Mesendoderm (in vitro differentiated cells): ENCODE measurements around the gene KCNJ2.

Source experiments
- DNase-seq: peaks from one replicate; pipeline ENCODE4 v3.0.0; 2013
- H2AK5ac ChIP-seq: 2 replicates; pipeline ENCODE4 v1.6.1; 2013; ENCODE audit warnings: low read length, inconsistent platforms
- H2BK120ac ChIP-seq: 2 replicates; pipeline ENCODE4 v1.6.1; 2013; ENCODE audit warnings: low read depth, mild to moderate bottlenecking, low read length, moderate library complexity, mixed read lengths
- H2BK15ac ChIP-seq: replicated peaks from 2 replicates; pipeline ENCODE4 v1.6.1; 2013; ENCODE audit warnings: low read depth, mild to moderate bottlenecking, moderate library complexity
- H2BK5ac ChIP-seq: 2 replicates; pipeline ENCODE4 v1.6.1; 2013; ENCODE audit warnings: low read length, inconsistent platforms
- H3K18ac ChIP-seq: 2 replicates; pipeline ENCODE4 v1.6.1; 2013; ENCODE audit warnings: mild to moderate bottlenecking, low read length, mixed read lengths
- H3K23ac ChIP-seq: one replicate; pipeline ENCODE4 v1.6.1; 2013; ENCODE audit warnings: low read length
- H3K27ac ChIP-seq: 2 replicates; pipeline ENCODE4 v1.5.1; 2013; ENCODE audit warnings: low read depth, mild to moderate bottlenecking, inconsistent platforms, low read length, moderate library complexity
- H3K27me3 ChIP-seq: 2 replicates; pipeline ENCODE4 v1.6.1; 2013; ENCODE audit warnings: low read length, control low read depth, mild to moderate bottlenecking, inconsistent platforms; ENCODE audit not compliant: insufficient read depth, poor library complexity
- H3K36me3 ChIP-seq: 2 replicates; pipeline ENCODE4 v1.6.1; 2013; ENCODE audit warnings: low read length, inconsistent platforms; ENCODE audit not compliant: control insufficient read depth, insufficient read depth
- H3K4ac ChIP-seq: one replicate; pipeline ENCODE4 v1.6.1; 2013; ENCODE audit warnings: low read depth, mild to moderate bottlenecking, low read length, moderate library complexity
- H3K4me1 ChIP-seq: 2 replicates; pipeline ENCODE4 v1.6.1; 2013; ENCODE audit warnings: low read depth, low read length, inconsistent platforms; ENCODE audit not compliant: control insufficient read depth
- H3K4me2 ChIP-seq: 2 replicates; pipeline ENCODE4 v1.6.1; 2013; ENCODE audit warnings: low read length
- H3K4me3 ChIP-seq: 2 replicates; pipeline ENCODE4 v1.5.1; 2013; ENCODE audit warnings: mild to moderate bottlenecking, low read length
- H3K56ac ChIP-seq: one replicate; pipeline ENCODE4 v1.6.1; 2013; ENCODE audit warnings: low read length
- H3K79me1 ChIP-seq: 2 replicates; pipeline ENCODE4 v1.6.1; 2013; ENCODE audit warnings: low read length, inconsistent platforms
- H3K79me2 ChIP-seq: 2 replicates; pipeline ENCODE4 v1.6.1; 2013; ENCODE audit warnings: mild to moderate bottlenecking, low read length; ENCODE audit not compliant: control insufficient read depth, insufficient read depth
- H3K9ac ChIP-seq: 2 replicates; pipeline ENCODE4 v1.6.1; 2013; ENCODE audit warnings: low read length, inconsistent platforms
- H4K5ac ChIP-seq: one replicate; pipeline ENCODE4 v1.6.1; 2013; ENCODE audit warnings: low read length
- H4K8ac ChIP-seq: one replicate; pipeline ENCODE4 v1.6.1; 2013; ENCODE audit warnings: low read depth, mild to moderate bottlenecking, control low read depth, low read length, moderate library complexity
- WGBS: extraction: QIAGEN DNeasy Blood & Tissue Kit; methylation state at CpG from one replicate; pipeline ENCODE4 v1.1.7; 2013; ENCODE audit warnings: low lambda C conversion rate, missing lambda C conversion rate; ENCODE audit not compliant: insufficient coverage; ENCODE audit errors: extremely low coverage; 5-methylcytosine and 5-hydroxymethylcytosine counted together

KCNJ2 gene

DNA sequence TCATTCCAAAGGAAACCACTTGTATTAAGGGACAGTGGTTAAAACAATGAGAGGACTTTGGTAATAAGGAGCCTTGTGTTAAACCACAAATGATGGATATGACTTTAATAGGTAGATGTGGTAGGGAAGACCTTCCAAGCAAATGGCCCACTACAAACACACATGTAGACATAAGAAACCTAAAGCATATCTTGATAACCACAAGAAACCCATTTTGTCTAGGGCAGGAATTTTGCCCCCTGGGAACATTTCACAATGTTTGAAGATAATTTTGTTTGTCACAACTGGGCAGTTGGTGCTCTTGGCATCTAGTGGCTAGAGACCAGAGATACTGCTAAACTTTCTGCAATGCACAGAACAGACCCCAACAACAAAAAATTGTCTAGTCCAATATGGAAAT, 25.8 kb downstream of the KCNJ2 start:
- H3K4me2 ChIP-seq: no peak overlapping the region
- H3K27me3 ChIP-seq: no peaks in the 10 kb centered on the region
- no peak overlapping the region for H3K4me3 ChIP-seq
- H3K23ac ChIP-seq: no peak overlapping the region
- no peak for DNase-seq
- H4K5ac ChIP-seq: no peak overlapping the region
- H3K56ac ChIP-seq: no peak overlapping the region
- no peak overlapping the region for H3K4ac ChIP-seq
- no peak overlapping the region for H4K8ac ChIP-seq
- no peak overlapping the region for H3K18ac ChIP-seq
- H3K79me1 ChIP-seq: no peaks in the 10 kb centered on the region
- H3K27ac ChIP-seq: no peak overlapping the region
- H3K4me1 ChIP-seq: no peaks in the 10 kb centered on the region
- no peak overlapping the region for H2BK15ac ChIP-seq
- no peaks in the 10 kb centered on the region for H3K79me2 ChIP-seq
- no peaks in the 10 kb centered on the region for H3K36me3 ChIP-seq
- no peak overlapping the region for H2AK5ac ChIP-seq
- no peak overlapping the region for H2BK5ac ChIP-seq
- H2BK120ac ChIP-seq: no peak overlapping the region
- no peak overlapping the region for H3K9ac ChIP-seq

DNA sequence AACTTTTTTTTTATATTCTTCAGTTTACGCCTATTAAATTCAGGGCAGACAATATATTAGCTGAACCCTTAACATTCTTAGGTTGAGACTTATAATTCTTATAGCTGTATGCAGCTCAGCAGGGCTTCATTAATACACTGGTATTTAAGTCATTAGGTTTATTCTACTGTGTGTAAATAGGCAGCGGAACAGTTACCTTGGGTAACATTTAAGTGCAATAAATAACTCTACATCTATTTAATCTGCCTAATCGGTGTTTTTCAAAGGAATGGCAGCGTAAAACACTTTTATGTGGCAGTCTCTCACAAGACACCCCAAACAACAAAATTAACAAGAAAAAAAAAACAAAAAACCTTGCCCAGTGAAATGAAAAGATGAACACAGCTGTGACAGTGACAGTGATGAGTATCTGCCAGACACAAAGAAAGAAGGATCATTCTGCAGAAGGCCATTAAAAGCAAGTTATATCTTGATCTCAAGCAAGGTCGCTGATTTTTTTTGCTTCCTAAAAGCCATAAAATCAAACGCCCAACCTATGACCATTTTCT, 32.6 kb downstream of the KCNJ2 start:
- H3K23ac ChIP-seq: no peak overlapping the region
- no peak overlapping the region for H2BK15ac ChIP-seq
- no peaks in the 10 kb centered on the region for H3K4me1 ChIP-seq
- DNase-seq: no peak
- H3K27ac ChIP-seq: no peak overlapping the region
- H3K4ac ChIP-seq: no peak overlapping the region
- H4K5ac ChIP-seq: no peak overlapping the region
- H4K8ac ChIP-seq: no peak overlapping the region
- H3K79me2 ChIP-seq: no peaks in the 10 kb centered on the region
- H3K56ac ChIP-seq: no peak overlapping the region
- H3K79me1 ChIP-seq: no peaks in the 10 kb centered on the region
- H2BK5ac ChIP-seq: no peak overlapping the region
- H2AK5ac ChIP-seq: no peak overlapping the region
- H3K27me3 ChIP-seq: no peaks in the 10 kb centered on the region
- no peak overlapping the region for H3K9ac ChIP-seq
- H3K18ac ChIP-seq: no peak overlapping the region
- H3K36me3 ChIP-seq: no peaks in the 10 kb centered on the region
- no peak overlapping the region for H3K4me3 ChIP-seq
- H3K4me2 ChIP-seq: no peak overlapping the region
- H2BK120ac ChIP-seq: no peak overlapping the region
- WGBS: no CpG with 5 or more reads among the region's 6 CpGs

- Histone ChIP-seq H3K23ac (no peak overlapping the region), H3K56ac (no peak overlapping the region), H4K5ac (no peak overlapping the region), H3K4me1 (no peaks in the 10 kb centered on the region), H3K4ac (no peak overlapping the region), H3K27me3 (no peaks in the 10 kb centered on the region), H2AK5ac (no peak overlapping the region), H3K9ac (no peak overlapping the region), H2BK5ac (no peak overlapping the region), H3K79me2 (no peaks in the 10 kb centered on the region), H2BK120ac (no peak overlapping the region), H4K8ac (no peak overlapping the region), H3K4me2 (no peak overlapping the region), H3K27ac (no peak overlapping the region), H2BK15ac (no peak overlapping the region), H3K4me3 (no peak overlapping the region), H3K36me3 (no peaks in the 10 kb centered on the region), H3K18ac (no peak overlapping the region), H3K79me1 (no peaks in the 10 kb centered on the region)
- WGBS: no CpG with 5 or more reads among the region's 2 CpGs
- DNase-seq: no peak
Observed at GRCh38 chr17:70202840-70203239, 33.5 kb downstream of the KCNJ2 start.

GRCh38 chr17:70204431-70204830, 35.1 kb downstream of the KCNJ2 start:
- H2BK15ac ChIP-seq: no peak overlapping the region
- H3K4me2 ChIP-seq: no peak overlapping the region
- no peak overlapping the region for H3K27ac ChIP-seq
- WGBS: no CpG with 5 or more reads among the region's 3 CpGs
- no peak overlapping the region for H2BK5ac ChIP-seq
- no peak overlapping the region for H3K9ac ChIP-seq
- H3K56ac ChIP-seq: no peak overlapping the region
- no peaks in the 10 kb centered on the region for H3K27me3 ChIP-seq
- H4K8ac ChIP-seq: no peak overlapping the region
- H3K79me1 ChIP-seq: no peaks in the 10 kb centered on the region
- H2AK5ac ChIP-seq: no peak overlapping the region
- no peak overlapping the region for H3K4me3 ChIP-seq
- H3K18ac ChIP-seq: no peak overlapping the region
- H3K23ac ChIP-seq: no peak overlapping the region
- no peak overlapping the region for H2BK120ac ChIP-seq
- DNase-seq: no peak
- H3K36me3 ChIP-seq: no peaks in the 10 kb centered on the region
- no peak overlapping the region for H3K4ac ChIP-seq
- no peaks in the 10 kb centered on the region for H3K79me2 ChIP-seq
- H4K5ac ChIP-seq: no peak overlapping the region
- H3K4me1 ChIP-seq: no peaks in the 10 kb centered on the region

GRCh38 chr17:70205401-70205800, 36.1 kb downstream of the KCNJ2 start:
- Histone ChIP-seq H3K36me3 (no peaks in the 10 kb centered on the region), H3K23ac (no peak overlapping the region), H4K5ac (no peak overlapping the region), H2BK15ac (no peak overlapping the region), H2BK120ac (no peak overlapping the region), H3K79me1 (no peaks in the 10 kb centered on the region), H2AK5ac (no peak overlapping the region), H3K4ac (no peak overlapping the region), H3K79me2 (no peaks in the 10 kb centered on the region), H3K4me1 (no peaks in the 10 kb centered on the region), H3K4me2 (no peak overlapping the region), H3K4me3 (no peak overlapping the region), H3K27ac (no peak overlapping the region), H3K56ac (no peak overlapping the region), H3K18ac (no peak overlapping the region), H2BK5ac (no peak overlapping the region), H4K8ac (no peak overlapping the region), H3K9ac (no peak overlapping the region), H3K27me3 (no peaks in the 10 kb centered on the region)
- no peak for DNase-seq
- no CpG with 5 or more reads among the region's 4 CpGs for WGBS

GRCh38 chr17:70206361-70207010, 37.2 kb downstream of the KCNJ2 start:
- Histone ChIP-seq H3K79me2 (no peaks in the 10 kb centered on the region), H3K56ac (no peak overlapping the region), H3K4me1 (no peaks in the 10 kb centered on the region), H3K36me3 (no peaks in the 10 kb centered on the region), H2BK5ac (no peak overlapping the region), H3K27me3 (no peaks in the 10 kb centered on the region), H3K4ac (no peak overlapping the region), H3K4me2 (no peak overlapping the region), H3K23ac (no peak overlapping the region), H2AK5ac (no peak overlapping the region), H2BK120ac (no peak overlapping the region), H3K27ac (no peak overlapping the region), H3K79me1 (no peaks in the 10 kb centered on the region), H2BK15ac (no peak overlapping the region), H4K8ac (no peak overlapping the region), H4K5ac (no peak overlapping the region), H3K18ac (no peak overlapping the region), H3K9ac (no peak overlapping the region), H3K4me3 (no peak overlapping the region)
- DNase-seq: no peak
- no CpG with 5 or more reads among the region's 6 CpGs for WGBS
